ENCODE measurements around the gene ADD3. TPM values are rescaled to one million over a fixed set of nuclear protein-coding genes. Genes with fewer than 3 reads are reported as not detected.
A peak's percentile ranks its signal among the peaks of the same experiment; 100 is the strongest.

The ADD3 gene
- total RNA-seq, 1 experiment from 2014 or later: 59.9 TPM

- peaks cover 49 to 58% of the 10 kb centered on the region in 2 experiments for H3K4me1 Mint-ChIP-seq
- no peak overlapping the region for H3K4me3 Mint-ChIP-seq
- no peak overlapping the region for H2AK5ac ChIP-seq (ENCODE audit: insufficient read length, low read length)
- H2BK5ac ChIP-seq (ENCODE audit: insufficient read length, low read length): no peak overlapping the region
- H2BK15ac ChIP-seq (ENCODE audit: low read depth, low read length): no peak overlapping the region
- peaks cover 2% of the 10 kb centered on the region for H4K20me1 ChIP-seq (ENCODE audit: control insufficient read depth, insufficient read depth, insufficient read length)
- H3K14ac ChIP-seq (ENCODE audit: insufficient read depth, low read length): no peak overlapping the region
- H3K4ac ChIP-seq (ENCODE audit: low read depth, low read length): no peak overlapping the region
- H3K23me2 ChIP-seq (ENCODE audit: insufficient read length, low read depth, low read length, poor library complexity, severe bottlenecking): no peaks in the 10 kb centered on the region
- no peak overlapping the region for H3K23ac ChIP-seq (ENCODE audit: insufficient read length, low read depth, low read length)
- H3K4me2 ChIP-seq (ENCODE audit: insufficient read depth, insufficient read length, low read length): no peak overlapping the region
- no peak overlapping the region for H3K18ac ChIP-seq (ENCODE audit: insufficient read length, low read depth, low read length)
- no peak overlapping the region for H3K9ac ChIP-seq (ENCODE audit: extremely low read depth, insufficient read length, low read length)
- no peak overlapping the region for H2BK12ac ChIP-seq (ENCODE audit: insufficient read length, low read depth, low read length)
- H3K27ac ChIP-seq (ENCODE audit: insufficient read length, low read depth, low read length): no peak overlapping the region
- peak; percentile 2 for DNase-seq
- no peak overlapping the region for H2BK120ac ChIP-seq (ENCODE audit: low read depth, low read length, poor library complexity, severe bottlenecking)
- H4K8ac ChIP-seq (replicated peaks; ENCODE audit: insufficient read length, low read depth, low read length): no peak overlapping the region
- no peak overlapping the region for H4K91ac ChIP-seq (ENCODE audit: insufficient read length, low read depth, low read length)
- H3K27ac Mint-ChIP-seq: no peak overlapping the region
- H3K36me3 Mint-ChIP-seq (ENCODE audit: insufficient read depth in 1 of 3, low read depth in 3 of 3): no peaks in the 10 kb centered on the region; a peak in 2 of 7 replicates
- TF ChIP-seq CTCF (conservative IDR thresholded peaks at IDR 0.05): no peak
- no peaks in the 10 kb centered on the region for H3K9me3 ChIP-seq (ENCODE audit: control insufficient read depth, low read depth, low read length)
- H2BK20ac ChIP-seq (ENCODE audit: low read depth, low read length, poor library complexity, severe bottlenecking): no peak overlapping the region
- H3K79me1 ChIP-seq (ENCODE audit: insufficient read depth, low read depth, low read length, poor library complexity, severe bottlenecking): no peaks in the 10 kb centered on the region
- peaks cover 0 to 24% of the 10 kb centered on the region in 2 experiments; a peak in 3 of 5 replicates for H3K9me3 Mint-ChIP-seq
- WGBS (ENCODE audit: extremely low coverage, insufficient read length, low lambda C conversion rate): no CpG with 5 or more reads among the region's 7 CpGs
- no peak overlapping the region for H2AFZ ChIP-seq (ENCODE audit: low read length)
- no peak overlapping the region for H3K56ac ChIP-seq (ENCODE audit: insufficient read length, low read depth, low read length)
- H3T11ph ChIP-seq (ENCODE audit: low read length): no peak overlapping the region
- peaks cover 75% of the 10 kb centered on the region for H3K27me3 ChIP-seq (ENCODE audit: insufficient read depth, low read length)
- H3K27me3 Mint-ChIP-seq (ENCODE audit: low read depth): peaks cover 100% of the 10 kb centered on the region
- H3K4me1 ChIP-seq (ENCODE audit: insufficient read depth, low read length): peaks cover 4% of the 10 kb centered on the region; the same call in 1 of the 2 replicates
- no peaks in the 10 kb centered on the region for H3K79me2 ChIP-seq (ENCODE audit: insufficient read depth, low read length)
- no peak overlapping the region for H4K5ac ChIP-seq (ENCODE audit: insufficient read length, low read depth, low read length)
These were observed 159.4 kb downstream of the ADD3 start for GRCh38 chr10:110167149-110167548.

Data from H9 (cell line).